H9 (cell line): Measurements from ENCODE around the gene SERPINB8. TPM values are rescaled to one million over a fixed set of nuclear protein-coding genes. Genes with fewer than 3 reads are reported as not detected.

ENCODE experiments used
- DNase-seq: peaks from one replicate; pipeline ENCODE4 v3.0.0-alpha.2; 2017
- H2AFZ ChIP-seq: one replicate; pipeline ENCODE4 v1.6.1; 2013; ENCODE audit warnings: mild to moderate bottlenecking, low read length, control low read depth, moderate library complexity
- H2AK5ac ChIP-seq: 2 replicates; pipeline ENCODE4 v1.6.1; 2013; ENCODE audit warnings: low read length, control low read depth, mixed read lengths; ENCODE audit not compliant: insufficient read length
- H2BK120ac ChIP-seq: one replicate; pipeline ENCODE4 v1.6.1; 2013; ENCODE audit warnings: low read depth, mild to moderate bottlenecking, low read length, control low read depth, inconsistent platforms; ENCODE audit not compliant: poor library complexity, severe bottlenecking
- H2BK12ac ChIP-seq: 2 replicates; pipeline ENCODE4 v1.6.1; 2013; ENCODE audit warnings: low read length, control low read depth, mixed read lengths, low read depth; ENCODE audit not compliant: insufficient read length
- H2BK15ac ChIP-seq: 2 replicates; pipeline ENCODE4 v1.6.1; 2013; ENCODE audit warnings: low read depth, low read length, control low read depth
- H2BK20ac ChIP-seq: one replicate; pipeline ENCODE4 v1.6.1; 2013; ENCODE audit warnings: low read depth, mild to moderate bottlenecking, low read length, control low read depth, inconsistent platforms; ENCODE audit not compliant: poor library complexity, severe bottlenecking
- H2BK5ac ChIP-seq: 2 replicates; pipeline ENCODE4 v1.6.1; 2013; ENCODE audit warnings: low read length, control low read depth, mixed read lengths; ENCODE audit not compliant: insufficient read length
- H3K14ac ChIP-seq: 2 replicates; pipeline ENCODE4 v1.6.1; 2013; ENCODE audit warnings: low read length, control low read depth; ENCODE audit not compliant: insufficient read depth
- H3K18ac ChIP-seq: 2 replicates; pipeline ENCODE4 v1.6.1; 2013; ENCODE audit warnings: low read depth, mild to moderate bottlenecking, mixed read lengths, low read length, control low read depth; ENCODE audit not compliant: insufficient read length
- H3K23ac ChIP-seq: 2 replicates; pipeline ENCODE4 v1.6.1; 2013; ENCODE audit warnings: low read length, control low read depth, mixed read lengths, low read depth; ENCODE audit not compliant: insufficient read length
- H3K23me2 ChIP-seq: 2 replicates; pipeline ENCODE4 v1.6.1; 2013; ENCODE audit warnings: low read depth, mild to moderate bottlenecking, mixed read lengths, low read length, control low read depth; ENCODE audit not compliant: insufficient read length, poor library complexity, severe bottlenecking
- H3K27ac ChIP-seq: 2 replicates; pipeline ENCODE4 v1.5.1; 2013; ENCODE audit warnings: low read length, control low read depth, mixed read lengths, low read depth; ENCODE audit not compliant: insufficient read length
- H3K27me3 ChIP-seq: 2 replicates; pipeline ENCODE4 v1.6.1; 2013; ENCODE audit warnings: low read length, control low read depth, inconsistent platforms; ENCODE audit not compliant: insufficient read depth
- H3K4ac ChIP-seq: 2 replicates; pipeline ENCODE4 v1.6.1; 2013; ENCODE audit warnings: low read depth, mild to moderate bottlenecking, control low read depth, inconsistent platforms, low read length, moderate library complexity
- H3K4me1 ChIP-seq: 2 replicates; pipeline ENCODE4 v1.6.1; 2013; ENCODE audit warnings: low read length, control low read depth, inconsistent platforms; ENCODE audit not compliant: insufficient read depth
- H3K4me2 ChIP-seq: 2 replicates; pipeline ENCODE4 v1.6.1; 2013; ENCODE audit warnings: low read length, control low read depth, mixed read lengths; ENCODE audit not compliant: insufficient read length, insufficient read depth
- H3K56ac ChIP-seq: 2 replicates; pipeline ENCODE4 v1.6.1; 2013; ENCODE audit warnings: low read depth, mild to moderate bottlenecking, mixed read lengths, low read length, control low read depth; ENCODE audit not compliant: insufficient read length
- H3K79me1 ChIP-seq: 2 replicates; pipeline ENCODE4 v1.6.1; 2013; ENCODE audit warnings: low read depth, mild to moderate bottlenecking, moderate library complexity, low read length, control low read depth, inconsistent platforms; ENCODE audit not compliant: insufficient read depth, poor library complexity, severe bottlenecking
- H3K79me2 ChIP-seq: 2 replicates; pipeline ENCODE4 v1.6.1; 2013; ENCODE audit warnings: low read length, control low read depth, inconsistent platforms; ENCODE audit not compliant: insufficient read depth
- H3K9ac ChIP-seq: 2 replicates; pipeline ENCODE4 v1.6.1; 2013; ENCODE audit warnings: low read length, control low read depth, mixed read lengths; ENCODE audit not compliant: insufficient read length; ENCODE audit errors: extremely low read depth
- H3K9me3 ChIP-seq: one replicate; pipeline ENCODE4 v1.6.1; 2013; ENCODE audit warnings: low read depth, low read length, inconsistent platforms; ENCODE audit not compliant: control insufficient read depth
- H3T11ph ChIP-seq: one replicate; pipeline ENCODE4 v1.6.1; 2013; ENCODE audit warnings: mild to moderate bottlenecking, low read length, control low read depth, inconsistent platforms
- H4K20me1 ChIP-seq: one replicate; pipeline ENCODE4 v1.6.1; 2013; ENCODE audit not compliant: control insufficient read depth, insufficient read length, insufficient read depth
- H4K5ac ChIP-seq: 2 replicates; pipeline ENCODE4 v1.6.1; 2013; ENCODE audit warnings: low read depth, mild to moderate bottlenecking, mixed read lengths, low read length, control low read depth; ENCODE audit not compliant: insufficient read length
- H4K8ac ChIP-seq: replicated peaks from 2 replicates; pipeline ENCODE4 v1.6.1; 2013; ENCODE audit warnings: low read length, control low read depth, mixed read lengths, low read depth; ENCODE audit not compliant: insufficient read length
- H4K91ac ChIP-seq: 2 replicates; pipeline ENCODE4 v1.6.1; 2013; ENCODE audit warnings: low read depth, mild to moderate bottlenecking, moderate library complexity, mixed read lengths, low read length, control low read depth; ENCODE audit not compliant: insufficient read length
- H3K27ac Mint-ChIP-seq, 3 experiments: 2 replicates in 2 of 3; 3 replicates in 1 of 3; pipeline ENCODE4 v1.8.0; 2020 to 2021; ENCODE audit warnings: mixed read lengths in 3 of 3, mild to moderate bottlenecking in 1 of 3, moderate library complexity in 1 of 3
- H3K27me3 Mint-ChIP-seq: 2 replicates; pipeline ENCODE4 v1.8.0; 2021; ENCODE audit warnings: low read depth, mild to moderate bottlenecking, moderate library complexity, mixed read lengths
- H3K36me3 Mint-ChIP-seq, 3 experiments: 2 replicates in 2 of 3; 3 replicates in 1 of 3; pipeline ENCODE4 v1.8.0; 2020 to 2021; ENCODE audit warnings: low read depth in 3 of 3, mixed read lengths in 3 of 3; ENCODE audit not compliant: insufficient read depth in 1 of 3
- H3K4me1 Mint-ChIP-seq, 2 experiments: 2 replicates each; pipeline ENCODE4 v1.8.0; 2020; ENCODE audit warnings: mixed read lengths in 2 of 2
- H3K4me3 Mint-ChIP-seq, 2 experiments: 2 replicates in 1 of 2; 3 replicates in 1 of 2; pipeline ENCODE4 v1.8.0; 2020 to 2021; ENCODE audit warnings: mild to moderate bottlenecking in 2 of 2, mixed read lengths in 2 of 2, moderate library complexity in 1 of 2
- H3K9me3 Mint-ChIP-seq, 2 experiments: 2 replicates in 1 of 2; 3 replicates in 1 of 2; pipeline ENCODE4 v1.8.0; 2020; ENCODE audit warnings: mild to moderate bottlenecking in 2 of 2, mixed read lengths in 2 of 2, moderate library complexity in 1 of 2
- CTCF ChIP-seq: fragments of 200-600 bp; sonication (generic); conservative IDR thresholded peaks from 3 replicates; pipeline ENCODE4 v1.8.0; 2021; ENCODE audit warnings: antibody characterized with exemption, mild to moderate bottlenecking
- WGBS: extraction: QIAGEN DNeasy Blood & Tissue Kit; methylation state at CpG from one replicate; pipeline ENCODE4 v1.1.7; 2013; ENCODE audit warnings: missing lambda C conversion rate, low lambda C conversion rate, mixed read lengths; ENCODE audit not compliant: insufficient read length; ENCODE audit errors: extremely low coverage; 5-methylcytosine and 5-hydroxymethylcytosine counted together
- total RNA-seq: library from RNA; stranded (reverse); gene quantifications from 2 replicates; pipeline ENCODE4 v1.2.1, GENCODE V29; 2021

SERPINB8 gene
- total RNA-seq, 1 experiment from 2014 or later = 2.1 TPM

DNA sequence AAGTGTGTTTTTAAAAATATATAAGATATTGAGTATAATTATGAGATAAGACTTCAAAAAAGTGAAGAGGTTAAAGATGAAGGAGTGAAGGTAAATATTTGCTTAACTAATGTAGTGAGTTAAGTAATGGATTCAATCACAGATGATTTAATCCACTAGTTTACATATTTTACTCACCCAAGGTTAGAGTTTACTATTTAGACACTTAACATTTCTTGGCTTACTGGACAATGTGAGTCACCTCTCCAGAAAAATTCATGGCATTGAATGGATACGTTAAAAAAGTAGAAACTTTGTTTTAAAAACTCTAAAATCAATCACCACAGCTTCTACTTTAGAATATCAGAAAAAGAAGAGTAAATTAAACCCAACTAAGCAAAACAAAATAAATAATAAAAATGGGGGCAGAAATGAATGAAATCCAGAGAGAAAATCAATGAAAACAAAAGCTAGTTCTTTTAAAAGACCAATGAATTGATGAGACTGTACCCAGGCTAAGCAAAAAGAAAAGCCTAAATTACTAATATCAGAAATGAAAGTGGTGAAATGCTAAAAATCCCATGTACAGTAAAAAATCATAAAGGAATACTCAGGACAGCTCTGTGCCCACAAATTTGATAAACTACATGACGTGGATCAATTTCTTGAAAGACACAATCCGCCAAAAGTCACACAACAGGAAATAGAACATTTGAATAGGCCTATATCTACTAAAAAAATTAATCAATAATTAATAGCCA, 22.7 kb upstream of the SERPINB8 start:
- Histone ChIP-seq H3K4me1 (no peaks in the 10 kb centered on the region), H4K20me1 (no peaks in the 10 kb centered on the region), H3K27ac (no peak overlapping the region), H2BK120ac (no peak overlapping the region), H3K18ac (no peak overlapping the region), H3T11ph (no peak overlapping the region), H3K4ac (no peak overlapping the region), H2BK12ac (no peak overlapping the region), H3K14ac (no peak overlapping the region), H2AFZ (no peak overlapping the region), H3K56ac (no peak overlapping the region), H2BK15ac (no peak overlapping the region), H3K27me3 (no peaks in the 10 kb centered on the region), H3K79me2 (no peaks in the 10 kb centered on the region), H4K91ac (no peak overlapping the region), H2BK20ac (no peak overlapping the region), H2AK5ac (no peak overlapping the region), H2BK5ac (no peak overlapping the region), H3K9me3 (no peaks in the 10 kb centered on the region), H3K9ac (no peak overlapping the region), H3K4me2 (no peak overlapping the region), H3K23me2 (peaks cover 2% of the 10 kb centered on the region), H4K5ac (no peak overlapping the region), H3K23ac (no peak overlapping the region), H4K8ac (no peak overlapping the region), H3K79me1 (no peaks in the 10 kb centered on the region)
- Mint-ChIP-seq H3K27ac (no peak overlapping the region), H3K27me3 (peaks cover 45% of the 10 kb centered on the region), H3K4me1 (peaks cover 6 to 14% of the 10 kb centered on the region in 2 experiments), H3K36me3 (peaks cover 0 to 2% (median 0%) of the 10 kb centered on the region in 3 experiments; a peak in 1 of 7 replicates), H3K4me3 (no peak overlapping the region), H3K9me3 (peaks cover 0 to 6% of the 10 kb centered on the region in 2 experiments; a peak in 2 of 5 replicates)
- WGBS = no CpG with 5 or more reads among the region's 3 CpGs
- no peak for DNase-seq
- TF ChIP-seq CTCF = no peak
